Iris pigment epithelial cell (primary cell): ENCODE measurements around the gene TAF5.
"Not testable (repeated sequence)": the region's sequence is repeated elsewhere in the genome, so short reads cannot be mapped to it uniquely, and the experiment has no call there.

Experiments used
- DNase-seq: peaks from one replicate; pipeline ENCODE4 v3.0.0-alpha.2; 2011; ENCODE audit warnings: low read depth

Gene TAF5

DNA sequence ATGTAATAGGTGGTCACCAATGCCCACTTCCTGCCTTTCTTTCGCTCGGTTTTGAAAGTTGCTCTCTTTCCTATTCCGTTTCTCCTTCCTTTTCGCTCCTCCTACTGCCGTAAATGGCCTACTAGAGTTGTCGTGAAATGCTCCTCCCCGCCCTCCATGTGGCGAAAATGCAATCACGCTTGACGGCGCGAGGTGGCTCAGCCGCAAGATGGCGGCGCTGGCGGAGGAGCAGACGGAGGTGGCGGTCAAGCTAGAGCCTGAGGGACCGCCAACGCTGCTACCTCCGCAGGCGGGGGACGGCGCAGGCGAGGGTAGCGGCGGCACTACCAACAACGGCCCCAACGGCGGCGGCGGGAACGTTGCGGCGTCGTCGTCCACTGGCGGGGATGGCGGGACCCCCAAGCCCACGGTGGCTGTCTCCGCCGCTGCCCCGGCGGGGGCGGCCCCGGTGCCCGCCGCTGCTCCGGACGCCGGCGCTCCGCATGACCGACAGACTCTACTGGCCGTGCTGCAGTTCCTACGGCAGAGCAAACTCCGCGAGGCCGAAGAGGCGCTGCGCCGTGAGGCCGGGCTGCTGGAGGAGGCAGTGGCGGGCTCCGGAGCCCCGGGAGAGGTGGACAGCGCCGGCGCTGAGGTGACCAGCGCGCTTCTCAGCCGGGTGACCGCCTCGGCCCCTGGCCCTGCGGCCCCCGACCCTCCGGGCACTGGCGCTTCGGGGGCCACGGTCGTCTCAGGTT lies at the start of gene TAF5:
TAF5 (plus strand) TSS at position 195 of the 737 bp plus-strand sequence; CDS start at position 209, 14 bp downstream.
- DNase-seq = peak; percentile 97

DNA sequence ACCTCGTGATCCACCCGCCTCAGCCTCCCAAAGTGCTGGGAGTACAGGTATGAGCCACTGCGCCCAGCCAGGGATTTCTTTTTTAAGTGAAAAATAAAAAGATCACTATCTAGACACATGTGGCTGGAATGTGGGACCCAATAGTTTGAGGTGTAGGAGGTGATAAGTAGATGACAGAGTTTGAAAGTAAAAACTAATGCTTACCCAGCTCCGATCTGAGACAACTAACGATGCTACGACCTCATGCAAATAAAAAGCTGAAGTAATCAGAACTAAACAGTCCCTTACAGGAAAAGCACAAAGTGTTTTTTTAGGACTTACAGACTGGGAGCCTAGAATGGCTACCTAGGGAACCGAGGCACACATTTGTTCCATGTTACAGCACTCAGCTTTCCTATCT lies 39.9 kb upstream of the TAF5 start:
- DNase-seq = no peak

DNA sequence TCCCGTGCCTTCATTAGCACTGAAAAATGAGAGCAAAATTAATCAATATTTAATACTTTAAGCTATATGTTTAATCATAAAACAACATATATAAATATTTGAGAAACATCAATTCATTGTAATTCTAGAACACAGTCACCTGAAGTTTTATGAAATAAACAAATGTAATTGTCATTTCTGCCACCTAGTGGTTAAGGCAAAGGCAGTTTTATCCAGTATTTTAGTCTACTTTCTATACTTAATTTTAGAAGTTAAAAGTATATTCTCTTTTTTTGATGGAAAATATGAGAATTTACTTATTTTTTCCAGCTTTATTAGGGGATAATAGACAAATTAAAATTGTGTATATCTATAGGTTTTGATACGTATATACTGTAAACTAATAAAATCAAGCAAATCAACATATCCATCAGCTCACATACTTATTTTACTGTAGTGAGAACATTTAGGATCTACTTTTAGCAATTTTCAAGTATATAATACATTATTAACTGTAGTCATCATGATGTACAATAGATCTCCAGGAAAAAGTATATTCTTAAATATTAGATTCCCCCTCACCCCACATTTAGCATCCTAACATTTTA lies 33.7 kb upstream of the TAF5 start:
- DNase-seq = peak; percentile 15

DNA sequence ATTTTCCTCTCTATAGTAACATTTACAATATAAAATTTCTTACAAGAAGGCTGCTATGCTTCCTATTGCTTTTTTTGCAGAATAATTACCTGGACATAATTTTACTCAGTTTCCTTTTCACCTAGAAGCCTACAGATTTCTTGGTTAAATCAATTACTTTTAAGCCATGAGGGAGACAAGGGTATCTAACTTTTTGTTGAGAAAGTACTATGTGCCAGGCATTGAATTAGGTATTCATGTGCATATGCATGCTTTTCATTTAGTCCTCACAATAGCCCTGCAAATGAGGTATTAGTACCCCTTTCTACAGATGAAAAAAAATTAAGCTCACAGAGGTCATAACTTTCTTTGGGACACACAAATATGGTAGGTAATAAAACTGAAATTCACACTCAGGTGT lies 33.2 kb upstream of the TAF5 start:
- DNase-seq = no peak

DNA sequence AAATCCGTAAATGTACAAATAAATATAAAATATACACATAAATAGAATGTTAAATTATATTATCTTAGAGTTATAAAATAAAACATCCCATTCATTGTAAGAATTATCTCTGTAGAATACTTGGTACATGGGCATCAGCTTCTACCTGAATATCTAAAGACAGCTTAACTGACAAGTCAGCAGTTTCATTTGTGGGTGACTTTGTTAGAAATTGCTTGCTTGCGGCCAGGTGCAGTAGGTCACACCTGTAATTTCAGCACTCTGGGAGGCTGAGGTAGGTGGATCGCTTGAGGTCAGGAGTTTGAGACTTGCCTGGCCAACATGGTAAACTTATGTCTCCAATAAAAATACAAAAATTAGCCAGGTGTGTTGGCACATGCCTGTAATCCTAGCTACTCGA lies 31.4 kb upstream of the TAF5 start:
- no peak for DNase-seq

DNA sequence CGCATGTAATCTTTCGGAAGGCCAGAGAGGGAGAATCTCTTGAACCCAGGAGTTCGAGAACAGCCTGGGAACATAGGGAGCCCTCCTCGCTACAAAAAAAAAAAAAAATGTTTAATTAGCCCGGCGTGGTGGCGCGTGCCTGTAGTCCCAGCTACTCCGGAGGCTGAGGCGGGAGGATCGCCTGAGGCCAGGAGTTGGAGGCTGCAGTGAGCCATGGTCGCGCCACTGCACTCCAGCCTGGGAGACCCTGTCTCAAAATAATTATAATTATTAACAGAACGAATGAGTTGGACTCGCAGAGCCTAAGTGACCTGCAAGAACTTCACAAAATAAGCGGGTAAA lies 17.6 kb upstream of the TAF5 start:
- DNase-seq = no peak

DNA sequence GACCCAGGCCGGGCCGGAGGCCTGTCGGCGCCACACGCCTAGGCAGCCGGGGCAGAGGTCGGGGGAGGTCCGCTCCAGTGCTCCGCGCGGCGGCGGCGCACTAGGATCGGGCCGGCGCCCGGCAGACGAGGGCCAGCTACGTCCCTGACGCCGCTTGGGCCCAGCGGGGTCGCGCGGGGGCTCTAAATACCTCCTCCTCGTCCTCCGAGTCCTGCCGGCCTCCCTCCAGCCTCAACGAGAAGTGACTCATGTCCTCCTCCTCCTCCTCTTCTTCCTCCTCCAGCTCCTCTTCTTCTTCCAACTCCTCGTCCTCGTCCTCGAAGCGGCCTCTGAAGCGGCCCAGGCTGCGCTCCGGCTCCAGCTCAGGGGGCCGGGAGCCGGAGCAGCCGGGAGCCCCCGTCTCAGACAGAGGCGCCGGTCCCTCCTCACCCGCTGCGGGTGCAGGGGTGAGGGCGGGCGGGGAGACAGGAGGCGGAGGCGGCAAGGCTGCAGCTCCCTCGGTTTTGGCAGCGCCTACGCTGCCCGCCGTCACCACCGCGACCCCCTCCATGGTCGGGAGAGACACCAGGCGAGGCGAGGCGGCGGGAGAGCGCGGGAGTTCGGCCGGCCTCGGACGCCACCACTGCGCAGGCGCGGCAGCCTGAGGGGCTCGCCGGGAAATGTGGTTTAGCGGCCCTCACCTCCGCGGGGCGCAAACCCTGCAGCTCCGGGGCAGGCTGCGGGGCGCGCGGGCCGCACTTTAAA lies 17.1 kb upstream of the TAF5 start, which contains the start of gene PCGF6:
PCGF6 (minus strand) TSS at position 624 of the 744 bp plus-strand sequence; CDS start at position 550, 74 bp downstream.
- peak; percentile 66 for DNase-seq

DNA sequence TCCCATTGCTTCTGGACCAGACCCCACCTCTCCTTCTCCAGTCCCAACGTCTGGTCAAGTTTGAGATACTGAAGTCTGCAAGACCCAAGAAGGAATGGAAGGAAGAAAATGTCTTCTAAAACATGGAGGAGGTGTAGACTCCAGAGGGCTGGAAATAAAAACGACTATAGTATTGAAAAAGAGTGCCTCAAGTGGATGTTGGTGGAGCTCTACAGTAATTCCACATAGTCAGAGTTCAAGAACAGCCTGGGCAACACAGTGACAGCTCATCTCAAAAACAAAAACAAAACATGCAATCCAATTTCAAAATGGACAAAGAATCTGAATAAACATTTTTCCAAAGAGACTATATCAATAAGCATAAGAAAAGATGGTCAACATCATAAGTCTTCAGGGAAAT lies 14.5 kb upstream of the TAF5 start:
- peak; percentile 9 for DNase-seq

DNA sequence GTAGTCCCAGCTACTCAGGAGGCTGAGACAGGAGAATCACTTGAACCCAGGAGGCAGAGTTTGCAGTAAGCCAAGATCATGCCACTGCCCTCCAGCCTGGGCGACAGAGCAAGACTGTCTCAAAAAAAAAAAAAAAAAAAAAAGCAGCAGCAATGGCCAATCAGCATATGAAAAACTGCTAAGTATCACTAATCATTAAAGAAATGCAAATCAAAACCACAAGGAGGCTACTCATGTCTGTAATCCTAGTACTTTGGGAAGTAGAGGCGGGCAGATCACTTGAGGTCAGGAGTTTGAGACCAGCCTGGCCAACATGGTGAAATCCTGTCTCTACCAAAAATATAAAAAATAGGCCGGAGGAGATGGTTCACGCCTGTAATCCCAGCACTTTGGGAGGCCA lies 13.2 kb upstream of the TAF5 start:
- DNase-seq = not testable (repeated sequence)

DNA sequence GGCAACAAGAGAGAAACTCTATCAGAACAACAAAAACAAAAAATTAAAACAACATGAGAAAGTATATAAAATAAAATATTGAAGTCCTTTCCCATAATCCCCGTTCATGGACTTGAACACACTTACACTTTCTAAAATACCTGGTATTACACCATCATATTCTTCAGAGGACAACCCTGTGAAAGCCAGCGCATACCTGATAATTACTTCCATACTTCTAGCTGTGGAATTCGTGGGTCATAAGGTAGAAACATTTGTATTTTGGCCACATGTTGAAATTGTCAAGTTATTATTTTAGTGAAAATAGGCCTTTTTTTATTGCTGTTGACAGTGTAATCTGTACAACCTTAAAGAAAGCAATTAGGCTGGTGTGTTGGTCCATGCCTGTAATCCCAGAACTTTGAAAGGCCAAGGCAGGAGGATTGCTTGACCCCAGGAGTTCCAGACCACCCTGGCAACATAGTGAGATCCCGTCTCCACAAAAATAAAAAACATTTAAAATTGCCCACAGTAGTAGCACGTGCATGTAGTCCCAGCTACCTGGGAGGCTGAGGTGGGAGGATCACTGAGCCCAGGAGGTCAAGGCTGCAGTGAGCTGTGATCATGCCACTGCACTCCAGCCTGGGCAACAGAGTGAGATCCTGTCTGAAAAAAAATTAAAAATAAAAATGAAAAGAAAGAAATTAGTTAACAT lies 11.7 kb upstream of the TAF5 start:
- no peak for DNase-seq

DNA sequence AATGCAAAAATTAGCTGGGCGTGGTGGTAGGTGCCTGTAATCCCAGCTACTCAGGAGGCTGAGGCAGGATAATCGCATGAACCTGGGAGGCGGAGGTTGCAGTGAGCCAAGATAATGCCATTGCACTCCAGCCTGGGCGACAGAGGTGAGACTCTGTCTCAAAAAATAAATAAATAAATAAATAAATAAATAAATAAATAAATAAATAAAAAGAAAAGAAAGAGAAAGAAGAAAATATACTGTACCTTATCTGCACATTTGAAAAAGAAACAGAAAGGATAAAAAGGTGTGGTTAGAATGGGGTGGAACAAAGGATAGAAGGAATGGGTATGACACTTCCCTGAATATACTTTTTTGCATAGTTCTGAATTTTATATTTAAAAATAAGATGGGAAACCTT lies 8.3 kb upstream of the TAF5 start:
- not testable (repeated sequence) for DNase-seq

DNA sequence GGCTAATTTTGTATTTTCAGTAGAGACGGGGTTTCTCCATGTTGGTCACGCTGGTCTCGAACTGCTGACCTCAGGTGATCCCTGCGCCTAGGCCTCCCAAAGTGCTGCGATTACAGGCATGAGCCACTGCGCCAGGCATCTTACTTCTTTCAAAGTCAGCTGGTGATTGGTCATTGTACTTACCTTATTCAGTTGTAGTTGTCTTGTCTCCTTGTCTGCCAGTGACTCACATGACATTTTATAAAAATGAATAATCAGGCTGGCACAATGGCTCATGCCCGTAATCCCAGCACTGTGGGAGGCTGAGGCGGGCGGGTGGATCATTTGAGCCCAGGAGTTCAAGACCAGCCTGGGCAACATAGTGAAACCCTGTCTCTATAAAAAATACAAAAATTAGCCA lies 7.0 kb upstream of the TAF5 start:
- DNase-seq = not testable (repeated sequence)

DNA sequence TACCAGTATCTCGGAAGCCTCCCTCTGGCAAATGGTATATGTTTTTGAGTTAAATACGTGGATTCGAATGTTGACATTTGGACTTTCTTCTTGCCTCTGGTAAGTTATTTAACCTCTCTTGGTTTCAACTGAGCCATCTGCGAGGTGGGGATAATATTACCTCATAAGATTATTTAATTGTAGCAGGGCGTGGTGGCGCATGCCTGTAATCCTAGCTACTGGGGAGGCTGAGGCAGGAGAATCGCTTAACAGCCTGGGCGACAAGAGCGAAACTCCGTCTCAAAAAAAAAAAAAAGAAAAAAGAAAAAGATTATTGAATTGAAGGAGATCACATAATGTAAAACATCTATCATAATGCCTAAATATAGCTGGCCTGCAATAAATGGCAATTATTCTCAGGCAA lies 396 bp upstream of the TAF5 start:
- no peak for DNase-seq

DNA sequence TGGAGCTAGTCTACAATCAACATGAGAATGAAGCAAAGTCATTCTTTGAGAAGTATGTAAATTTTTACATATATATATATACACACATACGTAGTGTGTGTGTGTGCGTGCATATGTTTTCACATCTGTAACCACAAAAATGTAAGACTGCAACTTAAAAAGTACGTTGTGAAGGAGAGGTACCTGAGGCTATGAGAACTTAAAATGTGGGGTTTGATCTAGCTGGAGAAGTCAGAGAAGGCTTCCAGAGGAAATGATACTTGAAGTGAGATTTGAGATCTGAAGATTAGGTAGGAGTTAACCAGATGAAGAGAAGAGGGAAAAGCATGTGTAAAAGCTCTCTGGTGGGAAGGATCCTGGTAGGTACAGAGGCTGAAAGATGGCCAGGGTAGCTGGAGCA lies 5.8 kb downstream of the TAF5 start:
- no peak for DNase-seq

DNA sequence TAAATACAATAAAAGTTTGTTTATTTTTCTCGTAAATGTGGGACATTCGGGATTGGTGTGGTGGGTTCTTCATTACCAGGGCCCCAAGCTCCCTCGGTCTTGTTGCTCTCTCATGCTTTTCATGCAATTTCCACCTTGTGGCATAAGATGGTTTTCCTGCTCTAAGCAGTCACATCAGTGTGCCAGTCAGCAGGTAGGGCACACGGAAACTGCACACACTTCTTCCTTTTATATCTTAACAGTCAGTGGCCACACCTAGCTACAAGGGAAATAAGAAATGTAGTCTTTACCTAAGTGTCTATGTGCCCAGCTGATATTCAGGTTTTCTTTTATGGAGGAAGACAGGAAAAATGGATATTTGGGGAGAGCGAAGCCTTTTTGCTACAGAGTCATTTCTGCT lies 6.5 kb downstream of the TAF5 start:
- no peak for DNase-seq

DNA sequence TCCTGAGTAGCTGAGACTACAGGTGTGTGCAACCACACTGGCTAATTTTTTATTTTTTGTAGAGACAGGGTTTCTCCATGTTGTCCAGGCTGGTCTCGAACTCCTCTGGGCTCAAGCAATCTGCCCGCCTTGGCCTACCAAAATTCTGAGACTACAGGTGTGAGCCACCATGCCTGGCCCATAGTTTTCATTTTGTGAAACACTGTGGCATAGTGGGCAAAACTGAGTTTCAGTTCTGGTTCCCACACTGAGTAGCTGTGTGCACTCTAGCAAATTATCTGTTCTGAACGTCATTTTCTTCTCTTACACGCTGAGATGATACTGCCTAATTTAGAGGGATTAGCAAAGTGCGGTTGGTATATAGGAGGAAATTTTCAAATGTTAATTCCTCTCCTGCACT lies 15.0 kb downstream of the TAF5 start:
- DNase-seq = no peak

DNA sequence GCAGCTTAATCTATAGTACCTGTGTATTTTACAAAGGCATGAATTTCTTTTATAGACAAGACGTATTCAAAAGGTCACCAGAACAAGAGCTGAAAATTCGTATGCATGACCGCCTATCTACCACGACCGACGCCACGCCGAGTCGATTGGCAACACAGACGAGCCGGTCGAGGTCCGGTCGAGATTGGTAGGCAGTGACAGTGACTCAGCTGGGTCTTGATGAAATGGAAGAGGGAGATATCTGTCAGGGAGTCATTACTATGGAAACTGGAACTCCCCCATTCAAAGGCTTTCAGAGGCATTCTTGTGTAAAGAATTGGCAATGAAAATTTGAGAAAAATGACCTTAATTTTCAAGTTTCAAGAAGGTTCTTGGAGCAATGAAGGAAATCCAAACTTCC lies 26.4 kb downstream of the TAF5 start:
- DNase-seq = peak; percentile 17

DNA sequence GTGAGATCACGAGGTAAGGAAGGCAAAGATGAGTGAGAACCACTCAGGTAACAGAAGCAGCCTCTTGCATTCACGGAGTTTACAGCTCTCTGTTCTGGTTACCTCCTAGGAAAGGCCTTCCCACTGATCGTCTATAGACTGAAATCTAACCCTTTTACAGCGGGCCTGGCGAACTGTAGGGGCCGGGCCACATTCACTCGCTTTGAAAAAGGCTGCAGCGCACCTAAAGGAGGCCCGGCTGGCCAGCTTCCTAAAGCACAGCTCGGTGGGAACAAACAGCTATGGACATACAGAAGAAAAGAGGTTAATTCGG lies 27.9 kb downstream of the TAF5 start:
- DNase-seq = peak; percentile 36

DNA sequence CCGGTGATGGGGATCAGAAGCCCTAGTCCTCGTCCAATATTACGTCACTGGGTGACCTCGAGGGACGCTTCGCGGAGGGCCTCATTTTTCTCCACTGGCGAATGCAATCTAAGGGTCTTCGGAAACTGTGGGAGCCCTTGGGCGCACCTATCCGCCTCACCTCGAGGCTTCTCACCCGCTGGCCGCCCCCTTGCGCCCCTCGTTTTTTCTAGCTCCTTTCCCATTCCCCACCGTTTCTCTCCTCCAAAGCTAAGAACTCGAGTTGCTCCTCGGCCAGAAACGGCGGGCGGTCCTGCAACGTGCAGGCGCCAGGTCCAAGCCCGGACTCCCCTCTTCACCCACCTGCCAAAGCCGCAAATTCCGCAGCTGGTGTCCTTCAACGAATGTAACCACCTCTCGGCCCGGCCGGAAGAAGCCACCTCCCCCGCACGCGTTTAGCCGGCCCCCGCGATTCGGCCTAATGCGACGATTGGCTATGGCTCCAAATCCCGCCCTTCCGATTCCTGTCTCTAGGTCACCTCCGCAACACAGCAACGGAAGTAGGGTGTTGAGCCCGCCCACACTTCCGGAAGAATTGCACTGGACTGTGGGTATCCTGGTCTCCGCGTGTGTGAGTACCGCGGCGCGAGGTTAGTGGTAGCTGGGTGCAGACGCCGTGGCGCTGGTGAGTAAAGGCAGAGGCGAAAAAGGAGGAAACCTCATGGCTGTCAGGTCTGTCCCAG lies 28.5 kb downstream of the TAF5 start, which contains the start of the genes ATP5MK and PDCD11:
ATP5MK (minus strand) TSS at position 409 of the 722 bp plus-strand sequence. CDS start 4,018 bp downstream, outside the sequence.
PDCD11 (plus strand) TSS at position 560 of the 722 bp plus-strand sequence. CDS start 1,801 bp downstream, outside the sequence.
- DNase-seq = peak; percentile 99

DNA sequence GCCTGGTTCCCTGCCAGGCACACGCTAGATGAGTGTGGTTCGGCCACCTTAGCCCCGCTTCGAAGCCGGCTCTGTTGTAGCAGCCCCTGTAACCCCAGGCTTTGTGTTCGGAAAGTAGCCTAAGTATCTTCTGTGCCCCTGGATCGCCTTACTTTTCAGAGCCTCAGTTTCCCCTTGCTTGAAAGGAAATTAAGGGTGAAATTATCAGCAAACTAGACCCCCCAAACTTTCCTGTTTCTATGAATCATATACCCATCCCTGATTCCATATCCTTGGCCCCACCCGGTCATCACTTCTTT lies 29.0 kb downstream of the TAF5 start:
- DNase-seq = no peak

DNA sequence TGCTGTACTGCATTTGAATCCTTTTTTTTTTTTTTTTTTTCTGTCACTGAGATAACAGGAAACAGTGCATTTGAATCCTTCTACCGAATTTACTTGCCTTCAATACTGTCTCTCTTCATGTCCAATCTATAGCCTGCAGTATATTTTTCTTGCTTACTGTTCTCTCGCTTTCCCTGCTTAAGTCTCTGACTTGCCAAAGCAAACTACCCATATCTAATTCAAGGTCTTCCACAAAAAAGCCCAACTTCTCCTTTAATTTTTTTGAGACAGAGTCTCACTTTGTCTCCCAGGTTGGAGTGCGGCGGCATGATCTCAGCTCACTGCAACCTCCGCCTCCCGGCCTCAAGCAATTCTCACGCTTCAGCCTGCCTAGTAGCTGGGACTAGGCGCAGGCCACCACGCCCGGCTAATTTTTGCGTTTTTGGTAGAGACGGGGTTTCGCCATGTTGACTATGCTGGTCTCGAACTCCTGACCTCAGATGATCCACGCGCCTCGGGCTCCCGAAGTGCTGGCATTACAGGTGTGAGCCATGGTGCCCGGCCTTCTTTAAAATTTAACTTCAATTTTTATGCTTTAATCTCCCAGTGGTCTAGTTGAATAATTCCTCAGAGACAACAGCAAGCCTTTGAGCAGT lies 29.5 kb downstream of the TAF5 start:
- DNase-seq = peak; percentile 14

DNA sequence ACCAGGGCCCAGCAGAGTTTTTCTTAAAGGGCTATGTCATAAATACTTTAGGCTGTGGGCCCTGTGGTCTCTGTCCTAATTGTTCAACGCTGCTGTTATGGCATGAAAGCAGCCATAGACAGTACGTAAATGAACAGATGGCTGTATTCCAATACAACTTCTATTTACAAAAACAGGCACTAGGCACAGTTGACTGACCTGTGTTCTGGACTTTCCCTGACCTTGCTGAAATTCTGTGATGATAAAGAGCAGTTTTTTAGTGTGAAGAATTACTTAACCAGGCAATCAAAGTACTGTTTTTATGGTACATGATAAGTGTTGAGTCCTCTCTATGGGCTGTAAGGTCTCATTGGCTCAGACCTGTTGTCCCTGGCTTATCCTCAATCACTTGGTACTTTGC lies 45.8 kb downstream of the TAF5 start:
- no peak for DNase-seq
